Endothelial cell of umbilical vein (primary cell): ENCODE results near the gene ACSF3.

ENCODE experiments used
- CTCF ChIP-seq, 2 donors: IDR thresholded peaks; 1 replicate in 1 of 2; 2 replicates in 1 of 2; pipeline ENCODE4 v1.5.1; 2011; ENCODE audit warnings: low read length in 2 of 2, mild to moderate bottlenecking in 2 of 2, moderate library complexity in 2 of 2, control low read depth in 1 of 2, inconsistent platforms in 1 of 2, low read depth in 1 of 2; ENCODE audit not compliant: insufficient read depth in 1 of 2; ENCODE audit errors: extremely low read depth in 1 of 2
- POLR2A ChIP-seq: IDR thresholded peaks from 2 replicates; pipeline ENCODE4 v1.6.1; 2012; ENCODE audit warnings: low read depth, mild to moderate bottlenecking, control low read depth, low read length
- POLR2AphosphoS5 ChIP-seq: IDR thresholded peaks from 2 replicates; pipeline ENCODE4 v1.6.1; 2012; ENCODE audit warnings: low read depth, mild to moderate bottlenecking, control low read depth, low read length, moderate library complexity; ENCODE audit not compliant: insufficient read depth

GRCh38 chr16:89177501-89177900, 83.8 kb downstream of the ACSF3 start:
- no peak for TF ChIP-seq POLR2AphosphoS5
- TF ChIP-seq POLR2A, result no peak
- TF ChIP-seq CTCF (IDR thresholded peaks at IDR 0.05; ENCODE audit: extremely low read depth in 1 of 2, insufficient read depth in 1 of 2, low read depth in 1 of 2, low read length in 2 of 2), result no peak
